GM23338 (cell line): ENCODE measurements around the gene GJA1. TPM values are rescaled to one million over a fixed set of nuclear protein-coding genes. Genes with fewer than 3 reads are reported as not detected.

ENCODE experiments used
- ATAC-seq: fragments of 200-7000 bp; cut with Tn5 transposase; 3 replicates; pipeline ENCODE4 v1.9.1; 2020
- DNase-seq: peaks from one replicate; pipeline ENCODE4 v3.0.0-alpha.2; 2015; ENCODE audit warnings: low spot score
- H2AFZ ChIP-seq: fragments of 200-600 bp; sonication (generic); 2 replicates; pipeline ENCODE4 v1.8.0; 2016; ENCODE audit warnings: antibody characterized with exemption, mild to moderate bottlenecking, moderate library complexity
- H3F3A ChIP-seq: fragments of 200-600 bp; sonication (generic); replicated peaks from 2 replicates; pipeline ENCODE4 v1.8.0; 2017; ENCODE audit warnings: antibody characterized with exemption, mixed run types, low read depth
- H3K27ac ChIP-seq: fragments of 200-600 bp; sonication (generic); 2 replicates; pipeline ENCODE4 v1.6.1; 2016; ENCODE audit warnings: low read depth
- H3K27me3 ChIP-seq: fragments of 200-600 bp; sonication (generic); 2 replicates; pipeline ENCODE4 v1.8.0; 2016; ENCODE audit warnings: mild to moderate bottlenecking, mixed run types, moderate library complexity; ENCODE audit not compliant: insufficient read depth
- H3K36me3 ChIP-seq: fragments of 200-600 bp; sonication (generic); 2 replicates; pipeline ENCODE4 v1.8.0; 2016; ENCODE audit warnings: mild to moderate bottlenecking; ENCODE audit not compliant: insufficient read depth
- H3K4me1 ChIP-seq: fragments of 200-600 bp; sonication (generic); 2 replicates; pipeline ENCODE4 v1.8.0; 2016; ENCODE audit warnings: mild to moderate bottlenecking, moderate library complexity; ENCODE audit not compliant: insufficient read depth
- H3K4me2 ChIP-seq: fragments of 200-600 bp; sonication (generic); 2 replicates; pipeline ENCODE4 v1.7.1; 2017; ENCODE audit warnings: mixed run types
- H3K4me3 ChIP-seq: fragments of 200-600 bp; sonication (generic); 2 replicates; pipeline ENCODE4 v1.6.1; 2016; ENCODE audit warnings: mixed run types
- H3K79me2 ChIP-seq: fragments of 200-600 bp; sonication (generic); replicated peaks from 2 replicates; pipeline ENCODE4 v1.8.0; 2017; ENCODE audit warnings: mild to moderate bottlenecking; ENCODE audit not compliant: insufficient read depth
- H3K9me2 ChIP-seq: fragments of 200-600 bp; sonication (generic); 2 replicates; pipeline ENCODE4 v1.8.0; 2017; ENCODE audit not compliant: insufficient read depth
- H4K20me1 ChIP-seq: fragments of 200-600 bp; sonication (generic); replicated peaks from 2 replicates; pipeline ENCODE4 v1.8.0; 2017; ENCODE audit warnings: mild to moderate bottlenecking; ENCODE audit not compliant: insufficient read depth
- H3K27ac Mint-ChIP-seq: 2 replicates; pipeline ENCODE4 v1.8.0; 2020; ENCODE audit warnings: inconsistent platforms, mild to moderate bottlenecking, moderate library complexity, mixed read lengths
- H3K27me3 Mint-ChIP-seq: 3 replicates; pipeline ENCODE4 v1.8.0; 2022; ENCODE audit warnings: low read depth, mild to moderate bottlenecking, moderate library complexity, mixed read lengths, inconsistent platforms; ENCODE audit not compliant: insufficient read depth, poor library complexity
- H3K36me3 Mint-ChIP-seq: 3 replicates; pipeline ENCODE4 v1.8.0; 2021; ENCODE audit warnings: low read depth, mild to moderate bottlenecking, inconsistent platforms, moderate library complexity, mixed read lengths
- H3K4me1 Mint-ChIP-seq: 3 replicates; pipeline ENCODE4 v1.8.0; 2020; ENCODE audit warnings: mild to moderate bottlenecking, inconsistent platforms, mixed read lengths
- H3K4me3 Mint-ChIP-seq: 3 replicates; pipeline ENCODE4 v1.8.0; 2021; ENCODE audit warnings: moderate library complexity, mild to moderate bottlenecking, inconsistent platforms, mixed read lengths
- H3K9me3 Mint-ChIP-seq: 3 replicates; pipeline ENCODE4 v1.8.0; 2020; ENCODE audit warnings: moderate library complexity, mild to moderate bottlenecking, inconsistent platforms, mixed read lengths
- EZH2 ChIP-seq: fragments of 200-600 bp; sonication (generic); IDR thresholded peaks from one replicate; pipeline ENCODE4 v1.8.0; 2017; ENCODE audit warnings: antibody characterized with exemption, mild to moderate bottlenecking, low read depth; ENCODE audit not compliant: unreplicated experiment
- EZH2phosphoT487 ChIP-seq: fragments of 200-600 bp; sonication (generic); IDR thresholded peaks from one replicate; pipeline ENCODE4 v1.8.1; 2018; ENCODE audit warnings: antibody characterized with exemption; ENCODE audit not compliant: unreplicated experiment
- JUNB ChIP-seq: IDR thresholded peaks from one replicate; pipeline ENCODE4 v1.6.1; 2016; ENCODE audit warnings: antibody characterized with exemption; ENCODE audit not compliant: unreplicated experiment
- NANOG ChIP-seq: IDR thresholded peaks from 2 replicates; pipeline ENCODE4 v1.6.1; 2016; ENCODE audit warnings: antibody characterized with exemption, borderline replicate concordance
- POLR2AphosphoS5 ChIP-seq: IDR thresholded peaks from 2 replicates; pipeline ENCODE4 v1.6.1; 2016; ENCODE audit warnings: antibody characterized with exemption, low read depth
- REST ChIP-seq: IDR thresholded peaks from one replicate; pipeline ENCODE4 v1.6.1; 2018; ENCODE audit warnings: antibody characterized with exemption; ENCODE audit not compliant: unreplicated experiment
- ZNF114 ChIP-seq: fragments of 250-450 bp; sonication (Bioruptor Pico); IDR thresholded peaks from 2 replicates; pipeline ENCODE4 v1.5.0; 2020; ENCODE audit warnings: mild to moderate bottlenecking, moderate library complexity
- ZNF331 ChIP-seq: fragments of 250-450 bp; sonication (Bioruptor Pico); IDR thresholded peaks from 2 replicates; pipeline ENCODE4 v1.5.0; 2020; ENCODE audit warnings: low read depth, mild to moderate bottlenecking, moderate library complexity
- polyA plus RNA-seq: library from polyadenylated mRNA; unstranded; fragments of >200 nt; fragmentation: Nextera tagmentation; extraction: Ambion mirVana; gene quantifications from 2 replicates; pipeline ENCODE4 v1.2.1, GENCODE V29; 2016
- total RNA-seq: library from RNA; depleted of rRNA; stranded (reverse); fragments of >200 nt; shearing (Covaris generic); gene quantifications from 2 replicates; pipeline ENCODE4 v1.2.3, GENCODE V29; 2014
- TF ChIP-seq, protein P1 (sequence below), 2 experiments: fragments of 200-600 bp in 1 of 2; sonication (generic) in 1 of 2; conservative IDR thresholded peaks; 2 replicates each; pipeline versions ENCODE4 v1.5.1 to v1.6.1; 2016 to 2017; ENCODE audit warnings: antibody characterized with exemption in 2 of 2, low read depth in 2 of 2, mild to moderate bottlenecking in 2 of 2, moderate library complexity in 1 of 2

Gene GJA1
- total and polyA plus RNA-seq, 2 experiments from 2014 or later, result 262 to 609 TPM

GRCh38 chr6:121399966-121400365 is 35.5 kb upstream of the GJA1 start:
- H3K4me3 Mint-ChIP-seq, result no peak overlapping the region

GRCh38 chr6:121403964-121404363 is 31.5 kb upstream of the GJA1 start:
- Mint-ChIP-seq H3K4me1 (peaks cover 15% of the 10 kb centered on the region), H3K27ac (no peak overlapping the region), H3K9me3 (no peaks in the 10 kb centered on the region), H3K36me3 (no peaks in the 10 kb centered on the region), H3K4me3 (no peak overlapping the region), H3K27me3 (no peaks in the 10 kb centered on the region)
- Histone ChIP-seq H3F3A (no peaks in the 10 kb centered on the region), H3K4me2 (no peak overlapping the region), H2AFZ (no peak overlapping the region), H3K9me2 (no peaks in the 10 kb centered on the region), H3K4me1 (peaks cover 11% of the 10 kb centered on the region; the same call in 1 of the 2 replicates), H4K20me1 (no peaks in the 10 kb centered on the region), H3K27ac (no peak overlapping the region), H3K4me3 (no peak overlapping the region), H3K79me2 (no peaks in the 10 kb centered on the region), H3K36me3 (no peaks in the 10 kb centered on the region), H3K27me3 (no peaks in the 10 kb centered on the region)
- ATAC-seq, result no peak
- DNase-seq, result no peak
- TF ChIP-seq EZH2phosphoT487, result no peak
- TF ChIP-seq POLR2AphosphoS5, result no peak
- no peak for TF ChIP-seq NANOG
- TF ChIP-seq JUNB, result no peak
- TF ChIP-seq ZNF114 (CRISPR knock-in tag), result no peak
- TF ChIP-seq, protein P1, sequence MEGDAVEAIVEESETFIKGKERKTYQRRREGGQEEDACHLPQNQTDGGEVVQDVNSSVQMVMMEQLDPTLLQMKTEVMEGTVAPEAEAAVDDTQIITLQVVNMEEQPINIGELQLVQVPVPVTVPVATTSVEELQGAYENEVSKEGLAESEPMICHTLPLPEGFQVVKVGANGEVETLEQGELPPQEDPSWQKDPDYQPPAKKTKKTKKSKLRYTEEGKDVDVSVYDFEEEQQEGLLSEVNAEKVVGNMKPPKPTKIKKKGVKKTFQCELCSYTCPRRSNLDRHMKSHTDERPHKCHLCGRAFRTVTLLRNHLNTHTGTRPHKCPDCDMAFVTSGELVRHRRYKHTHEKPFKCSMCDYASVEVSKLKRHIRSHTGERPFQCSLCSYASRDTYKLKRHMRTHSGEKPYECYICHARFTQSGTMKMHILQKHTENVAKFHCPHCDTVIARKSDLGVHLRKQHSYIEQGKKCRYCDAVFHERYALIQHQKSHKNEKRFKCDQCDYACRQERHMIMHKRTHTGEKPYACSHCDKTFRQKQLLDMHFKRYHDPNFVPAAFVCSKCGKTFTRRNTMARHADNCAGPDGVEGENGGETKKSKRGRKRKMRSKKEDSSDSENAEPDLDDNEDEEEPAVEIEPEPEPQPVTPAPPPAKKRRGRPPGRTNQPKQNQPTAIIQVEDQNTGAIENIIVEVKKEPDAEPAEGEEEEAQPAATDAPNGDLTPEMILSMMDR (conservative IDR thresholded peaks at IDR 0.05; ENCODE audit: low read depth in 2 of 2), result no peak

More at GRCh38 chr6:121399966-121400365, 35.5 kb upstream of the GJA1 start:
- no peaks in the 10 kb centered on the region for H3K79me2 ChIP-seq
- no peaks in the 10 kb centered on the region for H3K9me3 Mint-ChIP-seq
- peak overlapping the region; percentile 52; the same call in 1 of the 2 replicates for H2AFZ ChIP-seq
- DNase-seq (no peak), ATAC-seq (no peak)
- H3K27ac ChIP-seq, result no peak overlapping the region
- 0 out of 2 replicates have a peak, but pooled peaks cover 4% of the 10 kb centered on the region for H3K4me1 ChIP-seq
- H4K20me1 ChIP-seq, result no peaks in the 10 kb centered on the region
- H3K4me3 ChIP-seq, result no peak overlapping the region
- H3K9me2 ChIP-seq, result no peaks in the 10 kb centered on the region
- no peaks in the 10 kb centered on the region for H3K27me3 Mint-ChIP-seq
- H3F3A ChIP-seq, result no peaks in the 10 kb centered on the region
- H3K36me3 ChIP-seq, result no peaks in the 10 kb centered on the region
- H3K4me1 Mint-ChIP-seq, result peaks cover 2% of the 10 kb centered on the region; the same call in 1 of the 3 replicates
- TF ChIP-seq ZNF114 (CRISPR knock-in tag) (no peak), EZH2phosphoT487 (no peak), NANOG (no peak), POLR2AphosphoS5 (no peak)
- H3K27ac Mint-ChIP-seq, result no peak overlapping the region
- no peak overlapping the region for H3K4me2 ChIP-seq
- H3K36me3 Mint-ChIP-seq, result no peaks in the 10 kb centered on the region
- no peaks in the 10 kb centered on the region for H3K27me3 ChIP-seq

GRCh38 chr6:121405306-121405705 is 30.1 kb upstream of the GJA1 start:
- H3K27ac ChIP-seq, result no peak overlapping the region
- H2AFZ ChIP-seq, result peak overlapping the region; percentile 18
- no peak for TF ChIP-seq EZH2
- TF ChIP-seq POLR2AphosphoS5, result no peak
- TF ChIP-seq ZNF331 (CRISPR knock-in tag), result no peak
- TF ChIP-seq, protein P1 (conservative IDR thresholded peaks at IDR 0.05; ENCODE audit: low read depth in 2 of 2), result no peak
- TF ChIP-seq REST, result no peak
- H3K9me3 Mint-ChIP-seq, result no peaks in the 10 kb centered on the region
- no peaks in the 10 kb centered on the region for H3F3A ChIP-seq
- no peaks in the 10 kb centered on the region for H3K27me3 Mint-ChIP-seq
- H3K79me2 ChIP-seq, result no peaks in the 10 kb centered on the region
- H4K20me1 ChIP-seq, result no peaks in the 10 kb centered on the region
- H3K27me3 ChIP-seq, result no peaks in the 10 kb centered on the region
- no peaks in the 10 kb centered on the region for H3K36me3 Mint-ChIP-seq
- H3K27ac Mint-ChIP-seq, result no peak overlapping the region
- DNase-seq (no peak), ATAC-seq (peak; percentile 45; the same call in 2 of the 3 replicates)
- H3K4me2 ChIP-seq, result no peak overlapping the region
- H3K4me3 ChIP-seq, result no peak overlapping the region
- H3K4me1 ChIP-seq, result peaks cover 11% of the 10 kb centered on the region; the same call in 1 of the 2 replicates
- H3K9me2 ChIP-seq, result no peaks in the 10 kb centered on the region
- no peak overlapping the region for H3K4me3 Mint-ChIP-seq
- H3K4me1 Mint-ChIP-seq, result peaks cover 15% of the 10 kb centered on the region
- no peaks in the 10 kb centered on the region for H3K36me3 ChIP-seq
